ENCODE results near the gene LIMA1.
"Not testable (repeated sequence)": the region's sequence is repeated elsewhere in the genome, so short reads cannot be mapped to it uniquely, and the experiment has no call there.

The LIMA1 gene

GRCh38 chr12:50265770-50266524, 17.4 kb downstream of the LIMA1 start:
- Mint-ChIP-seq H3K4me3 (no peak overlapping the region), H3K36me3 (no peaks in the 10 kb centered on the region), H3K4me1 (no peaks in the 10 kb centered on the region), H3K27ac (no peak overlapping the region), H3K9me3 (no peaks in the 10 kb centered on the region)
- ATAC-seq (no peak), DNase-seq (ENCODE audit: low spot score in 2 of 2) (no peak)

GRCh38 chr12:50263832-50264231, 19.5 kb downstream of the LIMA1 start:
- ATAC-seq (no peak), DNase-seq (ENCODE audit: low spot score in 2 of 2) (no peak)
- H3K4me1 Mint-ChIP-seq: no peaks in the 10 kb centered on the region
- no peaks in the 10 kb centered on the region for H3K36me3 Mint-ChIP-seq
- no peak overlapping the region for H3K27ac Mint-ChIP-seq
- H3K9me3 Mint-ChIP-seq: no peaks in the 10 kb centered on the region
- no peak overlapping the region for H3K4me3 Mint-ChIP-seq

GRCh38 chr12:50261654-50262053, 21.7 kb downstream of the LIMA1 start:
- peaks cover 7% of the 10 kb centered on the region for H3K4me1 Mint-ChIP-seq
- H3K4me3 Mint-ChIP-seq: no peak overlapping the region
- DNase-seq (ENCODE audit: low spot score in 2 of 2): no peak
- ATAC-seq: no peak
- H3K27ac Mint-ChIP-seq: no peak overlapping the region
- no peaks in the 10 kb centered on the region for H3K36me3 Mint-ChIP-seq
- H3K9me3 Mint-ChIP-seq: no peaks in the 10 kb centered on the region

- Mint-ChIP-seq H3K4me3 (no peak overlapping the region), H3K9me3 (no peaks in the 10 kb centered on the region), H3K36me3 (no peaks in the 10 kb centered on the region), H3K27ac (no peak overlapping the region), H3K4me1 (peaks cover 20% of the 10 kb centered on the region)
- DNase-seq (ENCODE audit: low spot score in 2 of 2) (no peak), ATAC-seq (no peak)
Measured at GRCh38 chr12:50258167-50258551, 25.2 kb downstream of the LIMA1 start.

- Mint-ChIP-seq H3K9me3 (no peaks in the 10 kb centered on the region), H3K4me1 (peaks cover 26% of the 10 kb centered on the region), H3K27ac (no peak overlapping the region), H3K36me3 (no peaks in the 10 kb centered on the region), H3K4me3 (no peak overlapping the region)
- DNase-seq (ENCODE audit: low spot score in 2 of 2) (no peak), ATAC-seq (no peak)
Measured at GRCh38 chr12:50257236-50258166, 25.8 kb downstream of the LIMA1 start.

- Mint-ChIP-seq H3K36me3 (no peaks in the 10 kb centered on the region), H3K4me3 (no peak overlapping the region), H3K9me3 (no peaks in the 10 kb centered on the region), H3K27ac (no peak overlapping the region), H3K4me1 (peaks cover 32% of the 10 kb centered on the region)
- DNase-seq (ENCODE audit: low spot score in 2 of 2) (no peak), ATAC-seq (no peak)
Measured at GRCh38 chr12:50256761-50257160, 26.6 kb downstream of the LIMA1 start.

GRCh38 chr12:50252977-50253602, 30.2 kb downstream of the LIMA1 start:
- DNase-seq (ENCODE audit: low spot score in 2 of 2): no peak
- no peak for ATAC-seq
- H3K4me1 Mint-ChIP-seq: peaks cover 43% of the 10 kb centered on the region
- no peak overlapping the region for H3K27ac Mint-ChIP-seq
- no peak overlapping the region for H3K4me3 Mint-ChIP-seq
- H3K36me3 Mint-ChIP-seq: peaks cover 19% of the 10 kb centered on the region
- H3K9me3 Mint-ChIP-seq: no peaks in the 10 kb centered on the region

GRCh38 chr12:50251619-50252252, 31.6 kb downstream of the LIMA1 start:
- DNase-seq (ENCODE audit: low spot score in 2 of 2) (no peak), ATAC-seq (peak; percentile 87)
- Mint-ChIP-seq H3K9me3 (no peaks in the 10 kb centered on the region), H3K4me3 (peak overlapping the region; percentile 27), H3K36me3 (peaks cover 24% of the 10 kb centered on the region), H3K4me1 (peaks cover 45% of the 10 kb centered on the region), H3K27ac (no peak overlapping the region)

GRCh38 chr12:50249464-50250182, 33.7 kb downstream of the LIMA1 start:
- H3K27ac Mint-ChIP-seq: no peak overlapping the region
- no peaks in the 10 kb centered on the region for H3K9me3 Mint-ChIP-seq
- H3K36me3 Mint-ChIP-seq: peaks cover 24% of the 10 kb centered on the region

GRCh38 chr12:50248883-50249282, 34.4 kb downstream of the LIMA1 start:
- Mint-ChIP-seq H3K9me3 (no peaks in the 10 kb centered on the region), H3K27ac (no peak overlapping the region), H3K36me3 (peaks cover 24% of the 10 kb centered on the region), H3K4me3 (peak overlapping the region; percentile 51), H3K4me1 (peaks cover 55% of the 10 kb centered on the region)
- no peak for DNase-seq (ENCODE audit: low spot score in 2 of 2)
- no peak for ATAC-seq

More at GRCh38 chr12:50249464-50250182, 33.7 kb downstream of the LIMA1 start:
- Mint-ChIP-seq H3K4me3 (peak overlapping the region; percentile 51), H3K4me1 (peaks cover 58% of the 10 kb centered on the region)
- DNase-seq (ENCODE audit: low spot score in 2 of 2): no peak
- no peak for ATAC-seq

GRCh38 chr12:50248411-50248810, 34.9 kb downstream of the LIMA1 start:
- DNase-seq (ENCODE audit: low spot score in 2 of 2) (no peak), ATAC-seq (no peak)
- H3K4me1 Mint-ChIP-seq: peaks cover 53% of the 10 kb centered on the region
- peak overlapping the region; percentile 51 for H3K4me3 Mint-ChIP-seq
- H3K27ac Mint-ChIP-seq: no peak overlapping the region
- no peaks in the 10 kb centered on the region for H3K9me3 Mint-ChIP-seq
- H3K36me3 Mint-ChIP-seq: peaks cover 24% of the 10 kb centered on the region

- Mint-ChIP-seq H3K4me1 (peaks cover 48% of the 10 kb centered on the region), H3K4me3 (peak overlapping the region; percentile 68)
Measured at GRCh38 chr12:50247665-50248064, 35.7 kb downstream of the LIMA1 start.

GRCh38 chr12:50246873-50247612, 36.3 kb downstream of the LIMA1 start:
- Mint-ChIP-seq H3K9me3 (no peaks in the 10 kb centered on the region), H3K27ac (peak overlapping the region; percentile 43), H3K36me3 (peaks cover 24% of the 10 kb centered on the region), H3K4me1 (peaks cover 43% of the 10 kb centered on the region), H3K4me3 (peak overlapping the region; percentile 68)
- ATAC-seq (peak; percentile 87), DNase-seq (ENCODE audit: low spot score in 2 of 2) (peak; percentile 17 to 75)

More at GRCh38 chr12:50247665-50248064, 35.7 kb downstream of the LIMA1 start:
- DNase-seq (ENCODE audit: low spot score in 2 of 2); ATAC-seq; H3K9me3 Mint-ChIP-seq: not testable (repeated sequence)
- peak overlapping the region; percentile 43 for H3K27ac Mint-ChIP-seq
- H3K36me3 Mint-ChIP-seq: peaks cover 24% of the 10 kb centered on the region

Measured in stimulated activated effector memory CD8-positive, alpha-beta T cell treated with anti-CD3 and anti-CD28 coated beads, Interleukin-12 subunit alpha, Interleukin-12 subunit beta, amount 100 ng/mL, for 72 hours (primary cell).